Neuronal stem cell (in vitro differentiated cells): ENCODE results near the gene ZMAT5.

Experiments
- DNase-seq: peaks from one replicate; pipeline ENCODE4 v3.0.0-alpha.2; 2013; ENCODE audit warnings: low spot score
- H2AFZ ChIP-seq: one replicate; pipeline ENCODE4 v1.6.1; 2013; ENCODE audit warnings: mild to moderate bottlenecking, low read length, inconsistent platforms
- H2AK5ac ChIP-seq: 2 replicates; pipeline ENCODE4 v1.6.1; 2013; ENCODE audit warnings: low read depth, mild to moderate bottlenecking, inconsistent platforms, low read length, moderate library complexity, mixed read lengths
- H2BK120ac ChIP-seq: 2 replicates; pipeline ENCODE4 v1.6.1; 2013; ENCODE audit warnings: low read depth, mild to moderate bottlenecking, inconsistent platforms, low read length, moderate library complexity, mixed read lengths
- H2BK12ac ChIP-seq: one replicate; pipeline ENCODE4 v1.6.1; 2013; ENCODE audit warnings: low read length, inconsistent platforms
- H2BK15ac ChIP-seq: 2 replicates; pipeline ENCODE4 v1.6.1; 2013; ENCODE audit warnings: mild to moderate bottlenecking, low read length, inconsistent platforms, mixed read lengths
- H2BK5ac ChIP-seq: one replicate; pipeline ENCODE4 v1.6.1; 2013; ENCODE audit warnings: inconsistent platforms, mild to moderate bottlenecking, low read length, moderate library complexity
- H3K14ac ChIP-seq: one replicate; pipeline ENCODE4 v1.6.1; 2013; ENCODE audit warnings: low read length, inconsistent platforms
- H3K18ac ChIP-seq: 2 replicates; pipeline ENCODE4 v1.6.1; 2013; ENCODE audit warnings: low read length, inconsistent platforms
- H3K23ac ChIP-seq: 2 replicates; pipeline ENCODE4 v1.6.1; 2013; ENCODE audit warnings: low read depth, mild to moderate bottlenecking, mixed read lengths, low read length, inconsistent platforms; ENCODE audit not compliant: poor library complexity
- H3K27ac ChIP-seq: replicated peaks from 3 replicates; pipeline ENCODE4 v1.5.1; 2013; ENCODE audit warnings: low read length, inconsistent platforms
- H3K27me3 ChIP-seq, 3 experiments: 2 replicates each; pipeline ENCODE4 v1.6.1; 2013; ENCODE audit warnings: low read length in 3 of 3, mild to moderate bottlenecking in 2 of 3, inconsistent platforms in 1 of 3, low read depth in 1 of 3, mixed read lengths in 1 of 3, moderate library complexity in 1 of 3; ENCODE audit not compliant: control insufficient read depth in 3 of 3, insufficient read depth in 3 of 3
- H3K36me3 ChIP-seq, 2 donors: replicated peaks in 1 of 2; 2 replicates each; pipeline ENCODE4 v1.6.1; 2013; ENCODE audit warnings: low read length in 2 of 2; ENCODE audit not compliant: control insufficient read depth in 2 of 2, insufficient read depth in 2 of 2
- H3K4ac ChIP-seq: 2 replicates; pipeline ENCODE4 v1.6.1; 2013; ENCODE audit warnings: inconsistent platforms, mild to moderate bottlenecking, low read length, moderate library complexity
- H3K4me1 ChIP-seq, 2 donors: 1 replicate in 1 of 2; 2 replicates in 1 of 2; pipeline ENCODE4 v1.6.1; 2013; ENCODE audit warnings: low read length in 2 of 2, low read depth in 1 of 2; ENCODE audit not compliant: control insufficient read depth in 2 of 2, insufficient read depth in 1 of 2
- H3K4me2 ChIP-seq: one replicate; pipeline ENCODE4 v1.6.1; 2013; ENCODE audit warnings: mild to moderate bottlenecking, low read length, inconsistent platforms; ENCODE audit not compliant: insufficient read depth, poor library complexity, severe bottlenecking
- H3K4me3 ChIP-seq, 2 donors: 2 replicates each; pipeline ENCODE4 v1.5.1; 2013; ENCODE audit warnings: low read length in 2 of 2, mild to moderate bottlenecking in 2 of 2, inconsistent platforms in 1 of 2, moderate library complexity in 1 of 2
- H3K79me1 ChIP-seq: one replicate; pipeline ENCODE4 v1.6.1; 2013; ENCODE audit warnings: low read depth, mild to moderate bottlenecking, inconsistent platforms, low read length, moderate library complexity
- H3K9ac ChIP-seq: one replicate; pipeline ENCODE4 v1.6.1; 2013; ENCODE audit warnings: mild to moderate bottlenecking, low read depth, low read length, inconsistent platforms; ENCODE audit not compliant: poor library complexity
- H3K9me3 ChIP-seq, 2 donors: replicated peaks in 1 of 2; 2 replicates each; pipeline versions ENCODE3 to v1.6.1; 2013; ENCODE audit warnings: low read length in 2 of 2, mild to moderate bottlenecking in 2 of 2, inconsistent platforms in 1 of 2, low read depth in 1 of 2, mixed read lengths in 1 of 2, moderate library complexity in 1 of 2; ENCODE audit not compliant: control insufficient read depth in 2 of 2, insufficient read depth in 1 of 2
- H4K8ac ChIP-seq: one replicate; pipeline ENCODE4 v1.6.1; 2013; ENCODE audit warnings: low read depth, mild to moderate bottlenecking, inconsistent platforms, low read length, moderate library complexity
- H4K91ac ChIP-seq: one replicate; pipeline ENCODE4 v1.6.1; 2013; ENCODE audit warnings: low read length, low read depth, mild to moderate bottlenecking, inconsistent platforms; ENCODE audit not compliant: poor library complexity
- WGBS, 2 donors: extraction: QIAGEN DNeasy Blood & Tissue Kit; methylation state at CpG; one replicate each; pipeline ENCODE4 v1.1.7; 2013; ENCODE audit warnings: missing lambda C conversion rate in 2 of 2, mixed read lengths in 1 of 2; ENCODE audit not compliant: insufficient read length in 2 of 2, insufficient replicate concordance in 1 of 2; ENCODE audit errors: extremely low coverage in 2 of 2; 5-methylcytosine and 5-hydroxymethylcytosine counted together

Gene ZMAT5

GRCh38 chr22:29732883-29733282 is 33.9 kb downstream of the ZMAT5 start:
- no peaks in the 10 kb centered on the region for H3K27me3 ChIP-seq
- peak overlapping the region; percentile 38 for H3K14ac ChIP-seq
- H3K79me1 ChIP-seq: no peaks in the 10 kb centered on the region
- H2BK12ac ChIP-seq: no peak overlapping the region
- no peaks in the 10 kb centered on the region for H3K36me3 ChIP-seq
- peaks cover 0 to 10% of the 10 kb centered on the region in 2 donors for H3K4me1 ChIP-seq
- H4K8ac ChIP-seq: no peak overlapping the region
- DNase-seq: no peak
- H2BK15ac ChIP-seq: no peak overlapping the region
- no peaks in the 10 kb centered on the region for H3K9me3 ChIP-seq
- H2AK5ac ChIP-seq: no peak overlapping the region
- no peak overlapping the region for H4K91ac ChIP-seq
- WGBS, 2 donors: no CpG with 5 or more reads among the region's 6 CpGs
- no peak overlapping the region for H2AFZ ChIP-seq
- H3K9ac ChIP-seq: no peak overlapping the region
- no peak overlapping the region for H2BK120ac ChIP-seq
- H3K23ac ChIP-seq: no peak overlapping the region
- H3K4me2 ChIP-seq: no peak overlapping the region
- H3K27ac ChIP-seq: no peak overlapping the region
- no peak overlapping the region for H3K18ac ChIP-seq
- H3K4me3 ChIP-seq: no peak overlapping the region
- H3K4ac ChIP-seq: no peak overlapping the region
- no peak overlapping the region for H2BK5ac ChIP-seq

- Histone ChIP-seq H3K9me3 (no peaks in the 10 kb centered on the region), H3K9ac (no peak overlapping the region), H3K79me1 (no peaks in the 10 kb centered on the region), H4K8ac (peak overlapping the region; percentile 93), H3K23ac (peak overlapping the region; percentile 3), H2AK5ac (peak overlapping the region; percentile 68), H3K4ac (no peak overlapping the region), H3K14ac (no peak overlapping the region), H4K91ac (no peak overlapping the region), H2BK12ac (no peak overlapping the region), H2BK120ac (no peak overlapping the region), H2BK5ac (no peak overlapping the region), H3K27me3 (no peaks in the 10 kb centered on the region), H3K4me2 (no peak overlapping the region), H3K4me1 (peaks cover 2 to 10% of the 10 kb centered on the region in 2 donors), H3K18ac (no peak overlapping the region), H3K4me3 (no peak overlapping the region), H2BK15ac (no peak overlapping the region), H2AFZ (no peak overlapping the region), H3K27ac (no peak overlapping the region), H3K36me3 (no peaks in the 10 kb centered on the region)
- WGBS, 2 donors: no CpG with 5 or more reads among the region's 18 CpGs
- DNase-seq: no peak
These were observed 35.6 kb downstream of the ZMAT5 start for GRCh38 chr22:29731058-29731850.

DNA sequence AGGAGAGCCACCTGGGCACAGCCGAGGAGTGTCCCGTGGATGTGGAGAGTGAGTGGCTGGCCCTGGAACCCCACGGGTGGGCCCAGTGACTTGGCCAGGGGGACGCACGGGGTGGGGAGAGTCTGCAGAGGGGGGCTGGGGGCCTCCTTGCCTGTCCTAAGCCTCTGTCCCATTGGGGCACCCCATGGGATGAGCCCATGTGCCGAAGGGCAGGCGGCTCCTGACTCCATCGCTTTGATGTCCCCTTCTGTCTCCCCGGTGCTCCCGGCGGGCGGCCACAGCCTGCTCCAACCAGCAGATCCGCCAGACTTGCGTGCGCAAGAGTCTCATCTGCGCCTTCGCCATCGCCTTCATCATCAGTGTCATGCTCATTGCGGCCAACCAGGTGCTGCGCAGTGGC is 37.6 kb downstream of the ZMAT5 start:
- H3K4ac ChIP-seq: no peak overlapping the region
- no CpG with 5 or more reads among the region's 20 CpGs for WGBS, 2 donors
- H2BK15ac ChIP-seq: no peak overlapping the region
- no peak overlapping the region for H3K4me2 ChIP-seq
- peaks cover 0 to 2% of the 10 kb centered on the region in 2 donors for H3K4me1 ChIP-seq
- no peak overlapping the region for H3K27ac ChIP-seq
- peaks cover 3% of the 10 kb centered on the region for H3K79me1 ChIP-seq
- no peaks in the 10 kb centered on the region for H3K9me3 ChIP-seq
- no peak overlapping the region for H2BK12ac ChIP-seq
- H2AFZ ChIP-seq: no peak overlapping the region
- H4K8ac ChIP-seq: no peak overlapping the region
- no peak overlapping the region for H2BK120ac ChIP-seq
- no peak overlapping the region for H4K91ac ChIP-seq
- H3K14ac ChIP-seq: no peak overlapping the region
- no peak overlapping the region for H2AK5ac ChIP-seq
- peaks cover 0 to 17% (median 0%) of the 10 kb centered on the region in 3 experiments for H3K27me3 ChIP-seq
- H3K18ac ChIP-seq: no peak overlapping the region
- H2BK5ac ChIP-seq: no peak overlapping the region
- H3K23ac ChIP-seq: peak overlapping the region; percentile 20
- H3K4me3 ChIP-seq: no peak overlapping the region
- no peak overlapping the region for H3K9ac ChIP-seq
- no peaks in the 10 kb centered on the region for H3K36me3 ChIP-seq
- DNase-seq: no peak

DNA sequence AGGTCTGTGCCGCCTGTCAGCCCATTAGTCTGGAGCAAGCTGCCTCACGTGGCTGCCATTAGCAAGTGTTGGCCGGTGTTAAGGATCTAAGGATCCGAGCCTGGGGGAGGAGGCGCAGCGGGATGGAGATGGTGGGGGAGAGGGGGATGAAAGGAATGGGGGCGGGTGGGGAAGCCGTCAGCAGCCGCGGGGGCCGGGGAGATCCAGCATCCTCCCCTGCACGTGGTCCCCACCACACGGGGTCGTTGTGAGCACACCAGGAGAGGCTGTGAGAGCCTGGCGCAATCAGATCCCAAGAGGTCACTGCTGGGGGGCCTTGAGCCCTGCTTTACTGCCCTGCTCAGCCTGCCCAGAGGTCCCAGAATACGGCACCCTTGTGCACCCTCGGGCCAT is 39.7 kb downstream of the ZMAT5 start:
- no peak overlapping the region for H3K23ac ChIP-seq
- peaks cover 0 to 2% of the 10 kb centered on the region in 2 donors for H3K4me1 ChIP-seq
- H2BK15ac ChIP-seq: no peak overlapping the region
- no peak overlapping the region for H4K91ac ChIP-seq
- H3K9ac ChIP-seq: no peak overlapping the region
- no peak overlapping the region for H3K4me3 ChIP-seq
- H2AFZ ChIP-seq: peak overlapping the region; percentile 5
- H3K14ac ChIP-seq: no peak overlapping the region
- WGBS, 2 donors: no CpG with 5 or more reads among the region's 17 CpGs
- H2BK120ac ChIP-seq: no peak overlapping the region
- peaks cover 0 to 37% (median 3%) of the 10 kb centered on the region in 3 experiments for H3K27me3 ChIP-seq
- no peak overlapping the region for H2BK12ac ChIP-seq
- H2AK5ac ChIP-seq: peak overlapping the region; percentile 20
- H4K8ac ChIP-seq: no peak overlapping the region
- no peaks in the 10 kb centered on the region for H3K36me3 ChIP-seq
- H3K18ac ChIP-seq: peak overlapping the region; percentile 66
- H3K9me3 ChIP-seq: no peaks in the 10 kb centered on the region
- no peak overlapping the region for H3K4me2 ChIP-seq
- H3K27ac ChIP-seq: no peak overlapping the region
- H3K4ac ChIP-seq: no peak overlapping the region
- no peak overlapping the region for H2BK5ac ChIP-seq
- peaks cover 3% of the 10 kb centered on the region for H3K79me1 ChIP-seq
- DNase-seq: peak; percentile 39
